OCI-LY3 (cell line): ENCODE results near the gene MPRIP.

Experiments used
- H2AFZ ChIP-seq: fragments of 200-600, 300-600 bp; shearing (Covaris generic); 2 replicates; pipeline ENCODE4 v1.6.0; 2014; ENCODE audit warnings: antibody characterized with exemption, low read depth, low read length
- H3K27ac ChIP-seq: fragments of 200-600, 300-600 bp; sonication (generic); 2 replicates; pipeline ENCODE4 v1.5.1; 2014; ENCODE audit warnings: mild to moderate bottlenecking, low read length, moderate library complexity, mixed read lengths
- H3K27me3 ChIP-seq: fragments of 200-600, 300-600 bp; sonication (generic); 2 replicates; pipeline ENCODE4 v1.6.1; 2014; ENCODE audit warnings: low read depth, low read length, mixed read lengths
- H3K36me3 ChIP-seq: fragments of 200-600, 300-600 bp; sonication (generic); replicated peaks from 2 replicates; pipeline ENCODE3; 2014; ENCODE audit warnings: low read depth, low read length, mixed read lengths
- H3K4me1 ChIP-seq: fragments of 300-600, 200-600 bp; sonication (generic); 2 replicates; pipeline ENCODE4 v1.6.1; 2014; ENCODE audit warnings: low read length, mixed read lengths
- H3K4me2 ChIP-seq: fragments of 200-600, 300-600 bp; sonication (generic); 2 replicates; pipeline ENCODE4 v1.6.1; 2014; ENCODE audit warnings: low read length, mixed read lengths
- H3K4me3 ChIP-seq: fragments of 300-600, 200-600 bp; sonication (generic); 2 replicates; pipeline ENCODE4 v1.5.1; 2014; ENCODE audit warnings: antibody characterized with exemption, mild to moderate bottlenecking, low read length, moderate library complexity
- H3K79me2 ChIP-seq: fragments of 300-600, 200-600 bp; shearing (Covaris generic); 2 replicates; pipeline ENCODE4 v1.6.1; 2014; ENCODE audit warnings: mild to moderate bottlenecking, low read length, mixed read lengths
- H3K9ac ChIP-seq: fragments of 300-600, 200-600 bp; shearing (Covaris generic); 2 replicates; pipeline ENCODE4 v1.6.0; 2014; ENCODE audit warnings: mild to moderate bottlenecking, low read length, moderate library complexity
- H3K9me3 ChIP-seq: fragments of 200-600, 300-600 bp; shearing (Covaris generic); 2 replicates; pipeline ENCODE4 v1.6.1; 2014; ENCODE audit warnings: low read length, mixed read lengths; ENCODE audit not compliant: insufficient read depth
- H4K20me1 ChIP-seq: fragments of 200-600, 300-600 bp; sonication (generic); 2 replicates; pipeline ENCODE4 v1.6.1; 2016; ENCODE audit warnings: low read length, mixed read lengths; ENCODE audit not compliant: insufficient read depth
- CTCF ChIP-seq: fragments of 200-600, 300-600 bp; sonication (generic); IDR thresholded peaks from 2 replicates; pipeline ENCODE4 v1.5.1; 2014; ENCODE audit warnings: antibody characterized with exemption, low read length, low read depth
- EZH2phosphoT487 ChIP-seq: fragments of 200-600 bp; shearing (Covaris generic); IDR thresholded peaks from 2 replicates; pipeline ENCODE4 v1.6.1; 2018; ENCODE audit warnings: antibody characterized with exemption, mixed run types, low read depth

Gene MPRIP

GRCh38 chr17:17071531-17072360 lies 29.5 kb downstream of the MPRIP start:
- H3K79me2 ChIP-seq = peaks cover 47% of the 10 kb centered on the region
- no peak overlapping the region for H3K9ac ChIP-seq
- no peaks in the 10 kb centered on the region; the same call in 1 of the 2 replicates for H4K20me1 ChIP-seq
- H2AFZ ChIP-seq = no peak overlapping the region
- TF ChIP-seq CTCF (no peak), EZH2phosphoT487 (no peak)
- H3K27me3 ChIP-seq = no peaks in the 10 kb centered on the region
- no peaks in the 10 kb centered on the region for H3K9me3 ChIP-seq
- H3K27ac ChIP-seq = no peak overlapping the region
- no peaks in the 10 kb centered on the region for H3K4me1 ChIP-seq
- H3K4me3 ChIP-seq = no peak overlapping the region
- H3K36me3 ChIP-seq = peaks cover 3% of the 10 kb centered on the region
- H3K4me2 ChIP-seq = no peak overlapping the region

GRCh38 chr17:17072546-17072945 lies 30.3 kb downstream of the MPRIP start:
- TF ChIP-seq CTCF (no peak), EZH2phosphoT487 (no peak)
- no peaks in the 10 kb centered on the region for H3K27me3 ChIP-seq
- H3K9me3 ChIP-seq = no peaks in the 10 kb centered on the region
- no peak overlapping the region for H3K9ac ChIP-seq
- H3K4me3 ChIP-seq = no peak overlapping the region
- peaks cover 3% of the 10 kb centered on the region for H3K36me3 ChIP-seq
- H3K4me1 ChIP-seq = no peaks in the 10 kb centered on the region
- H4K20me1 ChIP-seq = no peaks in the 10 kb centered on the region; the same call in 1 of the 2 replicates
- no peak overlapping the region for H3K4me2 ChIP-seq
- peaks cover 41% of the 10 kb centered on the region for H3K79me2 ChIP-seq
- no peak overlapping the region for H3K27ac ChIP-seq
- no peak overlapping the region for H2AFZ ChIP-seq

- TF ChIP-seq EZH2phosphoT487 (no peak), CTCF (no peak)
- H3K36me3 ChIP-seq = peaks cover 3% of the 10 kb centered on the region
- H3K4me3 ChIP-seq = no peak overlapping the region
- H3K27me3 ChIP-seq = no peaks in the 10 kb centered on the region
- no peak overlapping the region for H3K9ac ChIP-seq
- H2AFZ ChIP-seq = no peak overlapping the region
- no peaks in the 10 kb centered on the region for H3K4me1 ChIP-seq
- H3K4me2 ChIP-seq = no peak overlapping the region
- peaks cover 41% of the 10 kb centered on the region for H3K79me2 ChIP-seq
- no peak overlapping the region for H3K27ac ChIP-seq
- no peaks in the 10 kb centered on the region for H3K9me3 ChIP-seq
- H4K20me1 ChIP-seq = no peaks in the 10 kb centered on the region; the same call in 1 of the 2 replicates
Observed at GRCh38 chr17:17073030-17073564, 30.8 kb downstream of the MPRIP start.

- H3K4me2 ChIP-seq = no peak overlapping the region
Observed at GRCh38 chr17:17073581-17074403, 31.5 kb downstream of the MPRIP start.

More at GRCh38 chr17:17073581-17074403, 31.5 kb downstream of the MPRIP start:
- Histone ChIP-seq H3K79me2 (peaks cover 38% of the 10 kb centered on the region), H4K20me1 (no peaks in the 10 kb centered on the region; the same call in 1 of the 2 replicates), H3K9me3 (no peaks in the 10 kb centered on the region), H3K4me3 (no peak overlapping the region), H3K4me1 (no peaks in the 10 kb centered on the region), H2AFZ (no peak overlapping the region), H3K27me3 (no peaks in the 10 kb centered on the region), H3K9ac (no peak overlapping the region), H3K36me3 (peaks cover 3% of the 10 kb centered on the region), H3K27ac (no peak overlapping the region)
- no peak for TF ChIP-seq EZH2phosphoT487
